Brain pericyte (primary cell): ENCODE measurements around the gene LOXL1.

Experiments used
- DNase-seq: peaks from one replicate; pipeline ENCODE4 v3.0.0-alpha.2; 2012; ENCODE audit warnings: low read depth, low spot score

Gene LOXL1, protein sequence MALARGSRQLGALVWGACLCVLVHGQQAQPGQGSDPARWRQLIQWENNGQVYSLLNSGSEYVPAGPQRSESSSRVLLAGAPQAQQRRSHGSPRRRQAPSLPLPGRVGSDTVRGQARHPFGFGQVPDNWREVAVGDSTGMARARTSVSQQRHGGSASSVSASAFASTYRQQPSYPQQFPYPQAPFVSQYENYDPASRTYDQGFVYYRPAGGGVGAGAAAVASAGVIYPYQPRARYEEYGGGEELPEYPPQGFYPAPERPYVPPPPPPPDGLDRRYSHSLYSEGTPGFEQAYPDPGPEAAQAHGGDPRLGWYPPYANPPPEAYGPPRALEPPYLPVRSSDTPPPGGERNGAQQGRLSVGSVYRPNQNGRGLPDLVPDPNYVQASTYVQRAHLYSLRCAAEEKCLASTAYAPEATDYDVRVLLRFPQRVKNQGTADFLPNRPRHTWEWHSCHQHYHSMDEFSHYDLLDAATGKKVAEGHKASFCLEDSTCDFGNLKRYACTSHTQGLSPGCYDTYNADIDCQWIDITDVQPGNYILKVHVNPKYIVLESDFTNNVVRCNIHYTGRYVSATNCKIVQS

DNA sequence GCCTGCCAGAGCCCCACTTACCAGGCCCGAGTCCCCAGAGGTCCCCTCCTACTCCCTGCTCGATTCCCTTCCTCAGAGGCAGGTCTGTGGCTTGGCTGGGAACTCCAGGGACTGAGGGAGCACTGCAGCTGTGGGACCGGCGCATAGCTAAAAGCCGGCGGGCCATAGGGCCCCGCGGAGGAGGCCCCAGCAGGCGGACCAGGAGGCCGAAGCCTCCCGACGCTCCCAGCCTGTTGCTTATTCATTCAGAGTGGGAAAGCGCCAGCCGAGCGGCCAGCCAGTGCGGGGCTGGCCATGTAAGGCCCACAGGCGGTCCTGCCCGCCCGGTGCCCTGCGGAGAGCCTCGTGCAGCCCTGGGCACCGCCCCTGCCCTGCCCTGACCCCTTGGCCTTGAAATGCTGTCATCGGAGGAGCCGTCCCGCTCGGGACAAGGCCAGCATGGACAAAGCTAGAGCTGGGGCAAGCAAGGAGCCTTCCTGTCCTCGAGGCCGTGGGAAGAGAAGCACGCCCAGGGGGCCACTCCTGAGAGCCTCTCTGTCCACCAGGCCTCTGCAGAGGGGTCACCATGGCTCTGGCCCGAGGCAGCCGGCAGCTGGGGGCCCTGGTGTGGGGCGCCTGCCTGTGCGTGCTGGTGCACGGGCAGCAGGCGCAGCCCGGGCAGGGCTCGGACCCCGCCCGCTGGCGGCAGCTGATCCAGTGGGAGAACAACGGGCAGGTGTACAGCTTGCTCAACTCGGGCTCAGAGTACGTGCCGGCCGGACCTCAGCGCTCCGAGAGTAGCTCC, at the start of gene LOXL1:
LOXL1 (plus strand) TSS at position 244 of the 784 bp plus-strand sequence; CDS start at position 566, 322 bp downstream.
- DNase-seq: peak; percentile 60

DNA sequence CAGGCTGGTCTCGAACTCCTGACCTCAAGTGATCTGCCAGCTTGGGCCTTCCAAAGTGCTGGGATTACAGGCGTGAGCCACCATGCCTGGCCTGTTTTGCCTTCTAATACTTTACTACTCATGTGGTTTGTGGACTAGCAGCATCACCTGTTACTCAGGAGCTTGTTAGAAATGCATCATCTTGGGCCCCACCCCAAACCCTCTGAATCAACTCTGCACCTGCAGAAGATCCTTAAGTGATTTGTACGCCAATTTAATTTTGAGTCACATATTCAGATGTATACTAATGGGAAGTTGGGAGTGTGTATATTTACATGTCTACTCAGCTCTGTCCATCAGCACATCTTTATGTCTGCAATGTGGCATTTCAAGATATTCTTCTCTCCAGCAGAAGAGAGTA, 46.8 kb upstream of the LOXL1 start:
- no peak for DNase-seq

DNA sequence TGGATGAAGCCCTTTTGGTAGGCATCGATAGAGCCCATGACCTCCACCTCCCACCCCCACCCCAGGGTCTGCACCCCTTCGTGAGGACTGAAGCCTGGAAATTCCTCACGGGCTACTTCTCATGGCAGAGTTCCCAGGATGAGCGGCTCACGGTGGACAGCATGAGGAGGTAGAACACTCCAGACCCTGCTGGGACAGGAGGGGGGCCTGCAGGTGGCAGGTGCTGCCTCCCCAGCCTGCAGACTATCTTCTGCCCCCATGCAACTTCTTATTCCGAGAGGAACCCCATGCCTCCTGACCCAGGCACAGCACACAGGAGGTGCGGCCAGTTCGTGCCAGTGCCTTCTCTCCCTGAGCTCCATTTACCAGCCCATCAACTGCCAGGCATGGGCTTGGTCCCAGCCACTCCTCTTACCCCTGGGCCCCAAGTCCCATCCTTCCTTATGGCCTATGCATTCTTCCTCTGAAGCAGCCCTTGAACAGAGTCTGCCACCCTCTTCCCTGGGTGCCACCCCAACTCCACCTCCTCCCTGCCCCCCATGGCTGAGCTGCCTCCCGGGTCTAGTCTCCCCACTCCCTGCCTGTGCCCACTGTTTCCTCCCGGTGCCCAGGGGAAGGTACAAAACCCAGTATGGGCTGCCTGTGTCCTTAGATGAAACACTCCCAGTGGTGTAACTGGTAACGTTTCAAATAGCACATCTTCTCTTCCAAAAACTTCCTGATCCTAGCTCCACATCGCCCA, 44.5 kb upstream of the LOXL1 start:
- DNase-seq: no peak

DNA sequence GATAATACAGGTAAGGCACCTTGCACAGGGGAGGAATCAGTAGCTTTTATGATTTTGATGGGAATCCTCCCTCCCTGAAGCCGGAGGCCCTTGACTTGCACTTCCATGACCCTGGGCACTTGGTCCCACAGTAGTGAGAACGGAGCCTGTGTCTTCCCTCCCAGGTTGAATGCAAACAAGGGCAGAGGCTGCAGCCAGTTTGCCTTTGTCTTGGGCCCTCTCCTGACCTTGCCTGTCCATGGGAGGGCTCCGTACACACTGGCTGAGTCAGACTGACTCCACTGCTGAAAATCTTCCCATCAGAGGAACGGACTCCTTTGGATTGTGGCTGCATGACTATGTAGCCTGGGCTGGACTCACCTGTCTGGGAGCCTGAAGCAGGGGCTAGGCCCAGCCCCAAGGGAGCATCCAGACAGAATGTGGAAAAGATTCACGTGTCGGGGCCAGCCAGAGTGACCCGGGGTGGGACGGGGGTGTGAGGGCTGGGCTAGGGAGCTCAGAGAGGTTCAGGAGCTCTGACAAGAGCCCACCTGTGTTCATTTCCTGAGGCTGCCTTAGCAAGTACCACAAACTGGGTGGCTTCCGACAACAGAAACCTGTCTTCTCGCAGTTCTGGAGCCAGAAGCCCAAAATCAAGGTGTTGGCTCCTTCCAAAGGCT, 43.4 kb upstream of the LOXL1 start:
- DNase-seq: no peak

DNA sequence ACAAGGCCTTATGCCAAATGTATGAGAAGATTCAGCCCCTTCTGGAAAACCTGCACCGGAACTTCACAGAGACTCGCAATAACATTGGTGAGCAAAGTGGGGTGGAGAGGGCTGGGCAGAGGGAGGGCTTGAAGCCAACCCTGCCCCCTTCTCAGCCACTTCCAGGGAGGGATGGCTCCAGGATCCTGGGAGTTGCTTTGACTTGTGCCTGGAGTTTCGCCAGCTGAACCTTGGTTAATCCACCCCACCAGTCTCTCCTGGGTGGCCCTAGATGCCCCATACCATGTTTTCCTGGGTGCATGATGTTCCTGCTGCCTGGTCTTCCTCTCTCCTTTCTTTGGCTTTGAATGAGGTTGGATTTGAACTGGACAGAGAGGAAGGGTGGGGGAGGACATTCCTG, 42.1 kb upstream of the LOXL1 start:
- DNase-seq: no peak

DNA sequence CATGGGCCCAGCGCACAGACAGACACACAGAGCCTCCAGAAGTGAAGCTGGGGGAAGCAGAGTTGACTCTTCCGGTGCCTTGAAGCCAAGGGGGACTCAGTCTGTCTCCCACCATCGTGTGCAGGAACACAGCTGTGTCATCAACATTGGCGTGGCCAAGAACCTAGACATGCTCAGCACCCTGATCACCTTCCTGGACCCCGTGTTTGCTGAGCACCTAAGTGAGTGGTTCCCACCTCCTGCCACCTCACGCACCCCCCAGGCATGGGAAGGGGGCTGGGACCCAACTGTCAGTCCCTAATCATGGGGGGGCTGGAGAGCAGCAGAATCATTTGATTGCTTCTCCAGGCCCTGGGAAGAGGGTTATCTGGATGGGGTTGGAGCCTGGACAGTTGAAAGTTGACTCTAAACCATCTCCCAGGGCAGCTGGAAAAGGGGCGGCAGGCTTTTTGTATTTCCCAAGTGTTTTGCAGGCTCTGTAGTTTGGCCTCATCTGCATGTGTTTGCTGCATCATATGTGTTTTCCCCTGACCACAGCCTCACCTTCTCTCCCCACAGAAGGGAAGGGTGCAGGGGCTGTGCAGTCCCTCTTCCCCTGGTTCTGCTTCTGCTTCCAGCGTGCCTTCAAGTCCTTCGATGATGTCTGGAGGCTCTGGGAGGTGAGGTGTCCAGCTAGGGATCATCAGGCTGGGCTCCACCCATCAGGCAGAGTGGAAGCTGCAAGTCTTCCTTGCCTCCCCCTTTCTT, 40.1 kb upstream of the LOXL1 start:
- no peak for DNase-seq

DNA sequence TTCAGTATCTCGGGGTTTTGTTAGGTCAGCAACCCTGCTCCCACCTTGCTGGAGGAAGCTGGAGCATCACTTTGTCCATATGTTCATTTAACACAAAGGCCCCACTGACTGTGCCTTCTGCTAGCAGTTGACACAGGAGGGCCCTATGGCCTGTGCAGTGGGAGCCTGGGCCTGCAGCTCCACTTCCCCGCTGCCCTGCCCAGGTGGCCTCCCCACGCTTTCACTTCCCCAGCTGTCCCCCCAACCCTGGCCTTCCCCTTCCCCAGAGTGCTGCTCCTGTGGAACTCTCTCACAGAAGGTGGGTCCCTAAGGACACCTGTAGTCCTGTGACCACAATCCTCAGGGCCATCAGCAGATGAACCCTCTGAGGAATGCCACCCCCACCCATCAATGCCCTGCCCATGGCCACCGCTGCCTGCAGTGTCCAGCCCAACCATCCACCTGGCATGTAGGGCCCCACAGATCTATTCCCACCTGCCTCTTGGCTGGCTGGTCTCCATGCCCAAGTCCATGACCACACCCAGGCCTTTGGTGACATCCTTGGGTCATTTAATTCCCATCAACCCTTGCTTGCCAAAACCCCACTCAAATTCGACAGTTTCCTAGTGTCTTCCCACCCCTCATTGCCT, 39.4 kb upstream of the LOXL1 start:
- DNase-seq: no peak

DNA sequence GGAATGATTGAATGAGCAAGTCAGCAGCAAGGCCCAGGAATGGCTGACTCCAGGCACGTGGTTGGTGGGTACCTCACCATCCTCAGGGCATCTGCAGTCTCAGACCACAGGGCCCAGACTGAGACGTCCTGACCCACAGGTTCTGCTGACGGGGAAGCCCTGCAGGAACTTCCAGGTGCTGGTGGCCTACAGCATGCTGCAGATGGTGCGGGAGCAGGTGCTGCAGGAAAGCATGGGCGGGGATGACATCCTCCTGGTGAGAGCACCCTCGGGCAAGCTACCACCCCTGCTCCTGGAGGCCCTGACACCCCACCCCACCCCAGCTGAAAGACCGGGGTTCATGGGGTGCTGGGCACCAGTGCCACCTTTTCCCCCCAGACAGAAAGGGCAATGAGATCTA, 38.8 kb upstream of the LOXL1 start:
- no peak for DNase-seq

DNA sequence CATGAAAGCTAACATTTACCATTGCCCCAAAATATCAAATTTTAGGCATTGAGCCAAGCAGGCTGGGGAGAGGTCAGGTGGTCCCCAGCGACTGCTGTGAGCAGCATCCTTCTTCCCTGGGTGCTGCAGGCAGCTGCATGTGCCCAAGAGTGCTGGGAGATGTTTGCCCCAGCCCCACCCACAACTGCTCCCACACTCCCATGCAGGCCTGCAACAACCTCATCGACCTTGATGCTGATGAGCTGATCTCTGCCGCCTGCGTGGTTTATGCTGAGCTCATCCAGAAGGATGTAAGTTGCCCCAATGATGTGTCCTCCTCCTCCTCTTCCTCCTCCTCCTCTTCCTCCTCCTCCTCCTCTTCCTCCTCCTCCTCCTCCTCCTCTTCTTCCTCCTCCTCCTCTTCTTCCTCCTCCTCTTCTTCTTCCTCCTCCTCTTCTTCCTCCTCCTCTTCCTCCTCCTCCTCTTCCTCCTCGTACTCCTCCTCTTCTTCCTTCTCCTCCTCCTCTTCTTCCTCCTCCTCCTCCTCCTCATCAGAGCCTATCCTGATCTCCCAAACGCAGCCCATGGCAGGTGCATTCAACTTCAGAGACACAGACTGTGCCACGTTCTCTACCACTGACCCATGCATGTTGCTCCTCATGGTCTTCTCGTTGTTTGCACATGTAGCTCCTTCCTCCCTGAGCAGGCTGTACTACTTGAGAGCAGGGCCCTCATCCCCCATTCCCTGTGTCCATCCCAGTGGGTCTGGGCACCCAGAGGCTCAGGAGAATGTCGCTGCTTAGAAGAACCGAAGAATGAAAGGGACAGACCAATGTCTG, 37.8 kb upstream of the LOXL1 start:
- no peak for DNase-seq

DNA sequence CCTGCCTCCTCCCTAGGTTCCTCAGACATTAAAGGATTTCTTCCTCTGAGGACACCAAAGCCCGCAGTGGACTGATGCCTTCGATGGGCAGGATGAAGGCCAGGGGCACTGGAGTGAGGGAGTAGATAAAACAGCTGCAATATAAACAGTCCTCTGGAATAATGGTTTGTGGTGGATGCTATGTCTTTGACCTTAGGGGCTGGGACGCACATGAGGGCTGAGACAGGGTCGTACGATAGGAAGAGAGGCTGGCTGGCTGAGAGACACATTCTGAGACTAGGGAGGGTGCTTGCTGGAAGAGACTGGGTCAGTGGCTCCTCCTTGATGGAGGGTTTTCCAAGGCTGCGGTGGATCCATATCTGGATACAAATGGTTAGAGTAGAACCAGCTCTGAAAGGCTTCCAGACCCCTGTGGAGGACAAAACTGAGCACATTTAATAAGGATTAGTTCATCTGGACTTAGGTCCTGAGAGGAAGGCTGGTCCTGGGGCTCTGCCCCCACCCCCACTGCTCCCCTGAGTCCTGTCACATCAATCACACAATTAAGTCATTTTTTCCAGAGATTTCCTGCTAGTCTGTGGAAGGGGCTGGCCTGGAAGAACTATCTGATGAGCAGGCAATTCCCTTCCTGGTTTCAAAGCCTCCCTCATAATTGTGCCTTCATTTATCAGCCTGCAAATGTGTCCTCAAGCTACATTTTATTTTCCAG, 37.1 kb upstream of the LOXL1 start:
- no peak for DNase-seq

DNA sequence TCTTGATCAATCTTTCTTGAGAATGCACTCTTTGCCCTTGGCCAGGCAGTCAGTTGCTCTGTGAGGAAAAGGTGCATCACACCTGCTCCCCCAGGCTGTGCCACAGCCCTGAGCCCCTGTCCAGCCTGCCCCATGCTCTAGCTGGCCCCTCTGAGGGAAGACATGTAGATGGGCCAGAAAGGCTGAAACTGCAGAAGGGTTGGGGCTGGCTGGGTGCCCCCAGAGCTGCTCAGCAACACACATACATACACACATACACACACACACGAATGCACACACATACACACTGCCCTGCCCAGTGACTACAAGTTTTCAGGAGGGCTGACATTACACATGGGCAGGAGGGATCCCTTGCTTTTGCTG, 36.5 kb upstream of the LOXL1 start:
- no peak for DNase-seq

DNA sequence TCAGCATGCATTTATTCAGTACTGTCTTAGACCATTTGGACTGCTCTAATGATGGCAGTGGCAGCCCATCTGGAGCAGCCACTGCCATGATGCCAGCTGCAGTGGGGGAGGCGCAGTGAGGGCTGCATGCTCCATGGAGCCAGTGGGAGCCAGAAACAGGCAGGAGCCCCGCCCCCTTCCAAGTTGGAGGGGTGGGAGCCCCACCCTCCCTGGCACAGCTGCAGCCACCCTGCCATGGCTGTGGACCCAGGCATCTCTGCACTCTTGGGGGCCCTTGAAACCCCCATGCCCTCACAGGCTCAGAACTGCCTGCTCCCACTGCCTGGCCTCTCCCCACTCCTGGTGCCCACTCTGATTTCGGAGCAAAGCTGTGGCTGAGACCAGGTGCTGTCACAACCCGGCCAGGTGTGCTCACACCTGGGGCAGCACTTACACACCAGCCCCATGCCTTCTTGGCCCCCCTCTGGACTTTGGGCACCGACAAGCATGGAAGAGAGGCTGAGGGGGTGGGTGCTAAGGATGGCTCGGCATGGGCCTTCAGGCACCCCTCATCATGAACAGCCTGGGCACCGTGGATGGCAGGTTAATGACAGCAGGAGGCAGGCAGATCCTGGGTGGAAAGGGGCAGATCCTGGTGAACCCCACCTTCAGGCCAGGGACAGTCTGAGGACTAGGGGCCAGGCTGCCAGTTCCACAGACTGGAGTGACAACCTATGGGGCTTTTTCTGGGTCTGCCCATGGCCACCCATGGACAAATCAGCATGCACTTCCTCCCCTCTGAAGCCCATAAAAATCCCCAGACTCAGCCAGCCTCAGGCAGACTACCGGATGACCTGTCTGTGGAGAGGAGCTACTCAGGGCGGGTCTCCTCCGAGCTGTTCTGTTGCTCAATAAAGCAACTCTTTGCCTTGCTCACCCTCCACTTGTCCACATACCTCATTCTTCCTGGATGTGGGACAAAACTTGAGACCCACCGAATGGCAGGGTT, 34.6 kb upstream of the LOXL1 start:
- DNase-seq: no peak

DNA sequence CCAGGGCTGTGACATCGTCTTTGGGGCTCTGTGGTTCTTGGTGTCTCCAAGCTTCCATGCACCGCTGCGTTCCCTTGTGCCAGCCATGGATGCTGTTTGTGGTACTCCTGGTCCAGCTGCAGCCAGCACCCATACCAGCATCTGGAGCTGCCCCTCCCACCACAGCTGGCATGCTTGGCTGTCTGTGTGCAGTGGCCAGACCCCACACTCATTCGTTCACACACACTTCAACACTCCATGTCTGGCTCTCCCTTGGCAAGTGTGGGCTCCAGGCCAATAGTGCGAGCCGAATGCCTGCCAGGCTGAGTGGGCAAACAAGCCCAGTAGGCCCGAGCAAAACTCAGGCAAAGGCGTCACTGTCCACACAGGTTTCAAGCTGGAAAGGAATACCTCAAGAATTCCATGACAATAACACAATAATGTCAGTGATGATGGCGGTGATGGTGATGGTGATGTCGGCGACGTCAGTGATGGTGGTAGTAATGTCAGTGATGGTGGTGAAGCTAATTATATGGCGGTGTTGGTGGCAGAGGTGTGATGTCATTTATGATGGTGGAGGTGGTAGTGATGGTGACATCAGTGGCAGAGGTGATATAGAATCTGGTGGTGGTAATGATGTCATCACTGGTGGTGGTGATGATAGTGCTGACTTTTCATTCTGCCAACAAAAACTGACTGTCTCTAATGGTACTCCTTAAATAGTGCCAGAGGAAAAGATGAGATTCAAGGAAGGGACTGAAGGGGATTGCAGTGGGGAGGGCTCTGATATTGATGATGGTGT, 33.6 kb upstream of the LOXL1 start:
- no peak for DNase-seq

DNA sequence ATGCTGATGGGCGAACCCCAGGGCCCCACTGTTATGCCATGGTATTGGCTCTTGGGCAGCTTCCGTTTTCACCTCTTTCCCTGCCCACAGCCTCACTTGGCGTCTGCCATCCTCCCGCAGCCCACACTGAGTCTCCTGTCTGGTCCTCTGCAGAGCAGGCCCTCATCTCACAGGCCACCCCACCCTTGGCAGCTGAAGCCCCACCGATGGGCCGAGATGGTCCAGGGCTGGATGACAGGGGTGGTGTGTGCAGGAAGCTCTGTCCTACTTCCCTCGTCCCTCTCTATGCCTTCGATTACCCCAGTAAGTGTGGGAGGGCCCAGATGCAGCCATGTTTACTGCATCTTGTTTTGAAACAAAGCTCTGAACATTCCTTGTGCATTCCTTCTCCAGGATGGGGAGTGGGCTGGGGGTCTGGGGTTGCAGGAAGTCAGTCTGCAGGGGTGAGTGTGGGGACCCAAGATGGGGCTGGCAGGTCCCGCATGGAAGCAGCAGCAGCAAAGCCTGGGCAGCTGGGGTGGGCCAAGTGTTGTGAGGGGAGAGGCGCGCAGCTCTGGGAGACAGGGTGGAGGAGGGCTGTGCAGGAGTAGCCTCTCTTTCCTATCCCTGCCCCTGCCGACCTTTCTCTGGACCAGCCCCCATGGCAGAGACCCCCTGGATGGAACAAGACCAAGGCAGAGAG, 32.0 kb upstream of the LOXL1 start:
- DNase-seq: no peak

DNA sequence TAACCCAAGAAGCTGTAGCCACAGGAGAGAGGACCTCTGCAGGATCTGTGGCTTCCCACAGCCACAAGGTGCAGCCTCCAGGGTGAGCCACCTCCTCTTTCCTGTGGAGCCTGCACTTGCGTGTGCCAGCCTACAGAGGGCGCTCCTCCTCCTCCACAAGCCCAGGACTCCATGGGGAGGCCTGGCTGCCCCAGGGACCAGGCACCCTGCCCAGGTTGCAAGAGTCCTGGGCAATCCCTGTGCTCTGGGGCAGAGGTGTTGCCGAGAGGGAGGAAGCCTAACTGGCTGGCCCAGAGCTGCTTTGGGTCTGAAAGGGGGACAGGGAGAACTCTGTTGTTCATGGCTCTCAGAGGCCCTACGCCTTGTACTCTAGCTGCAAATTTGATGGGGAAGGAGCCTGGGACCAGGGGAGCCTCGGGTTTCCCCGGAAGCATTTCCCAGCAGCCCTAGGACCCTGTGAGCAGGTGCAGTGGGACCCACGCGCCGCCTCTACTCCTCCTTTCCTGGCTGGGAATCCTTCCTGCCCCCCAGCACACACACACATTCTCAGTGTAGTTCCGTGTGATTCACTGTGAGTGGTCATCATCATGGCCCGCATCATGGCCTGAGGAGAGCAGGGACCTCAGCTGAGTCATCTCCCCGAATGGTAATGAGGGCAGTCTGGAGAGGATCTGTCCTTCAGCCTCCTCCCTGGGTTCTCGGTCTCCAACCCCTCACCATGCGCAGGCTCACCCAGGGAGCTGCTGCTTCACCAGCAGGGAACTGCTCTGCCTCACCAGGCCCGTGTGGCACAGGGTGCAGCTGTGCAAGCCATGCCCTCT, 28.6 kb upstream of the LOXL1 start:
- DNase-seq: peak; percentile 31
